Left colon (tissue), 2 donors: Measurements from ENCODE around the gene TGFA. TPM values are rescaled to one million over a fixed set of nuclear protein-coding genes. Genes with fewer than 3 reads are reported as not detected.

ENCODE experiments used
- ATAC-seq: fragments of 200-7000 bp; cut with Tn5 transposase; one replicate; pipeline ENCODE4 v1.9.1; 2020; ENCODE audit warnings: mild to moderate bottlenecking, moderate library complexity
- DNase-seq, 2 donors: peaks; one replicate each; pipeline ENCODE4 v3.0.0-alpha.2; 2020
- intact Hi-C, 2 donors: fragments of 100-400 bp; cut with DNase I in 1 of 2; cut with micrococcal nuclease in 1 of 2; formaldehyde crosslinking; loops; one replicate each; pipeline versions ENCODE4 v1.11.2 to v1.14.0; 2022; cut with DNase I, micrococcal nuclease
- total RNA-seq, 2 donors: library from RNA; stranded (reverse); fragmentation: NEBNext Ultra II Directional; extraction: Animal tissue kit (Norgen Biotek cat#: 25700); gene quantifications; one replicate each; pipeline ENCODE4 v1.2.1, GENCODE V29; 2021
- donor health status: DM: no; HTN: no; CAD: no.
- donor health status: DM: yes; HTN: yes; CAD: no.

Gene TGFA
- total RNA-seq, 2 donors from 2014 or later, result 30.5 to 30.8 TPM

DNA sequence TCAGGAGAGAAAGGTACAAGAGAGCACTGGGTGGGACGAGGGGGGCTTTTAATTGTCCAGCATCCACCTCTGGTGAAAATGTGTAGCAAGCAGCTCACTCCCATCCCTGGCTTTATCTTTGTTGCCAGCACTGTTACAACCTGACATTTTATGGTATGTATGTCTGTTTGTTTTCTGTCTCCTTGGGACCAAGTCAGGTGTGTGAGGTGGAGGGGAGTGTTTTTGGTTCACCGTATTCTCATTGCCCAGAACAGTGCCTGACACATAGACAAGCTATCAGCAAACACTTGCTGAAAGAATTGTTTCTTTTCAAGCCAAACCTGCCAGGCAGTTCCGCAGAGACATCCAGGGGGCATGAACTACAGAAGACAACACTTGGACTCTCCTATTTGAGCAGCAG lies 24.7 kb downstream of the TGFA start:
- intact Hi-C loops, result no loop called here
- ATAC-seq (peak; percentile 21), DNase-seq (no peak)

- ATAC-seq (no peak), DNase-seq (no peak)
- intact Hi-C loops, result no loop called here
Observed at GRCh38 chr2:70528276-70528675, 25.4 kb downstream of the TGFA start.

- no peak for ATAC-seq
- DNase-seq, result no peak
- intact Hi-C loops, result no loop called here
Observed at GRCh38 chr2:70527447-70528080, 26.1 kb downstream of the TGFA start.

DNA sequence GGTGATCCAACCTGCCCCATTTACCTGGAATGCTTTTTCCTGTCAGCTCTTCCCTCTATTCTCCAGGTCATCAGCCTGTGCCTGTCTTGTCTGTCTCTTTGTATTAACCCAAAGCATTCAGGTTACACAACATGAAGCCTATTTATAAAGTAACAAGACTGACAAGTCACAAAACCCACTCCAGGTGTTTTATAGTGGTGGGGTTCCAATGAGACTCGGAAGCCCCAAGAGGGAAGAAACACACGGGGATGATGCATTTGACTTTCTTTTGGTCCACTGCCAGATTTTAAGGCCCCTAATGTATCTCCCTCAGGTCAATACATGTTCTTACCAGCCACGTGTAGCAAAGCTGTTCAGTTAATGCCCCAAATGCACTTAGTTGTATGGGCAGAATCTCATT lies 27.5 kb downstream of the TGFA start:
- intact Hi-C loops, result no loop called here
- ATAC-seq (no peak), DNase-seq (no peak)

DNA sequence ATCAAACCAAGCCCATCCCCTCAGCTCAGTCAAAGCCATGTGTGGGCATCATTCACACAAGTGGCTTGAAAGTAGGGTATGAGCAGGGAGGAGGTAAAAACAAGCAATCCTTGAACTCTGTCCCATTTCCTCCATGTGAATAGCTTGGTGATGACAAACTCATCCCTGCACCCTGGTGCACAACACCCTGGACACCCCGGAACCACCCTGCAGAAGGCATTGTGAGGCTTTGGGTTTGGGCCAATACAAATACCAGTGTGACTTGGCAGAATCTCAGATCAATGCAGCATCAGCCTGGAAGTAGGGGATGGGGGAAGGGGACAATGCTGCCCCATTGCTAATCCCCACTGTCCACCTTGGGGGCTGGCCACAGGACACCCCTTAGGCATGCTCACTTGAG lies 28.6 kb downstream of the TGFA start:
- peak; percentile 29 to 64 for DNase-seq
- intact Hi-C loops, result no loop called here
- peak; percentile 78 for ATAC-seq

DNA sequence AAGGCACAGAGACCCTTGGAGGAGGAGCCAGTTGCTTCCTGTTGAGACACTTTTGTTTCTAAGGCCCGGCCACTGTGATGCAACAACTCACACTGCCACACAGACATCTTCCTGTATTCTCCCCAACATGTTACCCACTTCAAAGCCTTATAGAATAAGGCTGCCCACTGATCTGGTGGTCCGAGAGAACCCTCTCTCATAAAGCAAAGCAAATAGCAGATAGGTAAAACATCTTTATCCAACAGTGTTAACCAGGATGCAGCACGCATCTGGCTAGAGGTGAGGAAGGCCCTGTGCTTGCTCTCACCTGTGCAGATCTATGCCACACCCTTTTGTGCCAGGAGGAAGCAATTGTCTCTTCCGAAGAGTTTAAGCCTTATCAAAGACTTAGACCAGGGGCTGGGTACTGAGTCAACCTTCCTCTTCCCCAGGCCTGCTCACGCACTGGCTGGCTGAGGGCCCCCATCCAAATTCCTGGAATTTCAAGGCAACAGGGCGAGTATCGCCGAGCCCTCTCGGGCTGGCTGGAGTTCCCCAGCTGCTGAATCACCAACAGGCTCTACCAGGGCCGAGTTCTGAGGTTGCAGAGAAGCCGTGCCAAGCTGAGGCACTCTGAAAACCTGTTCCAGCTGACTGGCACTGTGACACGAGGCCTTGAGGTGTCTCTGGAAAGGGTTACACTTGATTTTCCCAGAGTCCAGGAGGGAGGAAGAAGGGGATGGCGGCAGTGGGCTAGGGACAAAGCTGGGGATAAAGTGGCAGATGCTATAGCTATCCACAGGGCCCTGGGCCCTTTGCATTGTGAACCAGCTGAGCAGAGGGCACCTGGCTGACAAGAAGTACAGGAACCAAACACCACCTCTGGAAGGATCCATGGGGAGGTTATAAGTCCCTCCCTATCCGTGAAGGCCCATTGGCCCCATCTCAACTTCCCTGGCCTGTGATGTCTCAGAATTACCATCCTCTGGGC lies 29.3 kb downstream of the TGFA start:
- ATAC-seq, result peak; percentile 82

GRCh38 chr2:70523672-70523995 lies 30.0 kb downstream of the TGFA start:
- no peak for ATAC-seq
- intact Hi-C loops, result no loop called here

More for the DNA sequence above, 29.3 kb downstream of the TGFA start:
- peak; percentile 41 to 73 for DNase-seq
- intact Hi-C loops, result no loop called here

DNA sequence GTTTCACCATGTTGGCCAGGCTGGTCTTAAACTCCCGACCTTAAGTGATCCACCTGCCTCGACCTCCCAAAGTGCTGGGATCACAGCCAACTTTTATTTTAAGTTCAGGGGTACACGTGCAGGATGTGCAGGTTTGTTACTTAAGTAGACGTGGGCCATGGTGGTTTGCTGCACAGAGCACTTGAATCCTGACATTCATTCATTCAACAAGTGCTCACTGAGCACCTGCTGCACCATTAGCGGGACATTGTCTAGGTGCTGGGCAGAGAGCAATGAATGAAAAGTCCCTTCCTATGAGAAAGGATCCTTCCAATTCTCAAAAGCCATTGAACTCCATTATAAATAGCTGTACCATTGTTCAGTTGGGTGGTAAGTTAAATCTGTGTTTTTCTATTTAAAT lies 31.0 kb downstream of the TGFA start:
- no peak for DNase-seq
- intact Hi-C loops, result no loop called here
- ATAC-seq, result no peak

More at GRCh38 chr2:70523672-70523995, 30.0 kb downstream of the TGFA start:
- no peak for DNase-seq

DNA sequence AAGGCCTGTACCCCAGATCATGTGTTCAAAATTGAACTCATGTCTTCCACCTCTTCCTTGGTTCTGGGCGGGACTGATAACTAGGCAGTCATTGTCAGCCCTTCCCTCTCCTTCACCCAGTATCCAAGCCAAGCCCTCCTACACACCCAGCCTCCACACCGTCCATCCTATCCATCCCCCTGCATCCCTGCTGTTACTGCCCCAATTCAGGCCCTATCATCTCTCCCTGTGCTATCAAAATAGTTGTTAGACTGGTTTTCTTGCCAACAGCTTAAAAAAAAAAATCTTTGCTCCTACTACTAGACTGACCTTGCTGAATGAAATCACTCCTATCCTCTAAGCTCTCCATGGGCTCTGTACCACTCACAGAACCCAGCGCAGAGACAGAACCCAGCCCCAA lies 32.8 kb downstream of the TGFA start:
- DNase-seq (no peak), ATAC-seq (peak; percentile 53)
- intact Hi-C loops, result no loop called here

- ATAC-seq (no peak), DNase-seq (no peak)
- intact Hi-C loops, result no loop called here
Observed at GRCh38 chr2:70519453-70519852, 34.2 kb downstream of the TGFA start.

- intact Hi-C loops, result no loop called here
- no peak for DNase-seq
- no peak for ATAC-seq
Observed at GRCh38 chr2:70518557-70518956, 35.1 kb downstream of the TGFA start.

DNA sequence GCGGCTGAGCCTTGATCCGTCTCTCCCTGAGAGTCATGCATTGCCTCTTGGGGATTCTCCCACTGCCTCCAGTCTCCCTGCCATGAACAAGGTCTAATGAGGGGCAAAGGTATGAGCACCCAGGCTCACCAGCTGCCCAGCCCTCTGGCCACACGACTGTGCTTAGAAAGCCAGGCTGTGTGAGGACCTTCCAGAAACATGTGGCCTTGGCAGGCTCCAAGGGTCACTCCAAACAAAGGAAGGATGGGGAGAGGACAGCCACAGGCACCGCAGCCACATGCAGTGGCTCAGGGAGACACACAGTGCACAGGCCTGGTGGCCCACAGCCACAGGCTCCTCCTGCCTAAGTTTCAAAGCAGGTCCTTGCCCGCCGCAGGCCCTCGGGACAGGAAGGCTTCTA lies 35.8 kb downstream of the TGFA start:
- intact Hi-C loops, result no loop called here
- no peak for ATAC-seq
- no peak for DNase-seq

- no peak for DNase-seq
- no peak for ATAC-seq
- intact Hi-C loops, result no loop called here
Observed at GRCh38 chr2:70516596-70516995, 37.0 kb downstream of the TGFA start.

GRCh38 chr2:70515938-70516337 lies 37.7 kb downstream of the TGFA start:
- intact Hi-C loops, result no loop called here
- DNase-seq (no peak), ATAC-seq (no peak)

DNA sequence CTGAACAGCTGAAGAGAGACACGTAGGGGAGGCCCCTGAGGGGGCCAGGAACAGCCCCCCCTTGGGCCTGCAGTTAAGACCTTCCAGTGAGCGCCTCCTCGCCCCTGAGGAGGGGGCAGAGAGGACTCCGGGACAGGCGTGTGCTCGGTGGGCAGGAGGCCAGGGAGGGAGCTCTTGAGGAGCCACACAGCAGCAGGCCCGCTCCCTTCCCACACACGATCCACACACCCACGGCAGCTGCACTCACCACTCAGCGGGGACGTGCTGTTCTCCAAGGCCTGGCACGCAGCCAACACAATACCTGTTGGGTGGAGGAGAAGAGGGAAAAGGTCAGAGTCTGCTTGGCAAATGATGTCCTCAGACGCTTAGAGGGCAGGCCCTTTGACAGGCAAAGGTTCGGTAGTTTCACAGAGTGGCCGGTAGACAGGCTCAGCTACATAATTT lies 39.0 kb downstream of the TGFA start:
- DNase-seq (peak; percentile 94 to 95), ATAC-seq (peak; percentile 86)
- intact Hi-C loops, result no loop called here

- ATAC-seq, result peak; percentile 61
Observed at GRCh38 chr2:70513738-70514137, 39.9 kb downstream of the TGFA start.

DNA sequence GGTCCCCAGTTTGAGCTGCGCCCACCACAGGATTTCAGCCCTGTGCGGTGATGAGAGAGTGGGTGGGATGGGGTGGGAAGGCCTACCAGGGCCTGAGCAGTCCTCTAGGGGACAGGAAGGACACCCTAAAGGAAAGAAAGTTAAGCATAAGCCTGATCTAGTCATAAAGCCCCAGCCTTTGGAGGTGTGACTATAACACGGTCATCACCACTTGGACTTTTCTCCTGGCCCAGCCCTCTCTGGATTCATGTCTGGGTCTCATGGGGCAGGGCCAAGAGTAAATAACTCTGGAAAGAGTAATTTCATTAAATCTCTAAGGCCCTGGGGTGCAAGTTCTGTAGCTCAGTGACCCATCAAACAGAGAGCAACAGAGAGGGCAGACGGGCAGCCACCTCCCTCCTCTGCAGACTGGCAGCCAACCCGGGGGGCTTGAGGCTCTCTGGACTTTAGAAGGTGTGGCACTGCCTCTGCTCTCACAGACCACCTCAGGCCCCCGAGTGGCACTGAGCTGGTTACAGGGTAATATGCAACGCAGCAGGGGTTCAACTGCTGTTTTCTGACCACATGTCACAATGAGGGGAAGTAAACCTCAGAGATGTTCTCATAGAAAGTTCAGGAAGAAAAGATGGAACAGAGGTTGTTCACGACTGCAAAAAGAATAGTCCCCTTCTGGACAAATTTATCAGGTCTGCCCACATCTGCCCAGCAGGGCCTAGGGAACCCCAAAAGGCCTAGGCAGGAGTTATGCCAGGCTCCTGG lies 41.5 kb downstream of the TGFA start:
- DNase-seq (peak; percentile 42 to 72), ATAC-seq (peak; percentile 73)
- intact Hi-C loops, result no loop called here

More at GRCh38 chr2:70513738-70514137, 39.9 kb downstream of the TGFA start:
- no peak for DNase-seq
- intact Hi-C loops, result no loop called here

- no peak for DNase-seq
- ATAC-seq, result no peak
- intact Hi-C loops, result no loop called here
Observed at GRCh38 chr2:70510313-70510712, 43.3 kb downstream of the TGFA start.

GRCh38 chr2:70509565-70509964 lies 44.1 kb downstream of the TGFA start:
- ATAC-seq (peak; percentile 45), DNase-seq (peak in 1 of 2 donors; percentile 32)
- intact Hi-C loops, result no loop called here
